DMS114 treated with DMSO at 0.1 percent for 48 hours (cell line): ENCODE measurements around the gene ALCAM.

Experiments
- DNase-seq: peaks from one replicate; lab custom pipeline; 2025; ENCODE audit not compliant: unreplicated experiment; lab: John Stamatoyannopoulos, UW

Gene ALCAM

DNA sequence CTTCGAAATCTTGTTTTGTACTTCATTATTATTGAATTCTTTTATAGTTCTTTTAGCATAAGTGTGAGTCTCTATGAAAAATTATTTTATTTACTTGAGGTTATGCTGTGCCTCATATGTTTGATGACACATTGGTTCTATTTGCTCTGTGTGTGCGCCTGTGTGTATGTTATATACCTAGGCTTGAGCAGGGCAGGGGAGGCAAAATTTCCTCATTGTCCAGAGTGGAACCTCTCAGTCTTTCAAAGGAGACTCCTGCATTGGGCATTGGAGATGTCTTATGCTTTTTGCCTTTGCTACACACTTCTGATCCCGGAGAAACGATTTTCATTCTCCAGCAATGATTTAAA lies 58.4 kb downstream of the ALCAM start:
- DNase-seq: no peak

DNA sequence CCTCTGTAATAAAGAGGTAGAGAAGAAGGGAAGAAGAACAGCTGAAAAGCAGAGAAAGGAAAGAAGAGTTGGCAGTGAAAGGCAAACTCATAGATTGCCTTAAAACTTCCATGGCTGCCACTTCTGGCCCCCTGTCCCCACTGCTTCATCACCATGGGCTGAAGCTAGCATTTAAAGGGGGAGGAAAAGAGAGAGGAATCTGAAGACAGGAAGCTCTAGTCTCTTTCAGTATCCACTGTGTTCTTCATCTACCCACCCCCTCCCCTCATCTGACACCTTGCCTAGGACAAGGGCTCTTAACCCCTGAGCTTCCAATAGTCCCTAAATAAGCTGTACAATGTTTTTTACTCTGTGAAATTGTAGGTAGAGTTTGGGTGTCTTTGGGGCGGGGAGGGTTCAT lies 60.6 kb downstream of the ALCAM start:
- no peak for DNase-seq

DNA sequence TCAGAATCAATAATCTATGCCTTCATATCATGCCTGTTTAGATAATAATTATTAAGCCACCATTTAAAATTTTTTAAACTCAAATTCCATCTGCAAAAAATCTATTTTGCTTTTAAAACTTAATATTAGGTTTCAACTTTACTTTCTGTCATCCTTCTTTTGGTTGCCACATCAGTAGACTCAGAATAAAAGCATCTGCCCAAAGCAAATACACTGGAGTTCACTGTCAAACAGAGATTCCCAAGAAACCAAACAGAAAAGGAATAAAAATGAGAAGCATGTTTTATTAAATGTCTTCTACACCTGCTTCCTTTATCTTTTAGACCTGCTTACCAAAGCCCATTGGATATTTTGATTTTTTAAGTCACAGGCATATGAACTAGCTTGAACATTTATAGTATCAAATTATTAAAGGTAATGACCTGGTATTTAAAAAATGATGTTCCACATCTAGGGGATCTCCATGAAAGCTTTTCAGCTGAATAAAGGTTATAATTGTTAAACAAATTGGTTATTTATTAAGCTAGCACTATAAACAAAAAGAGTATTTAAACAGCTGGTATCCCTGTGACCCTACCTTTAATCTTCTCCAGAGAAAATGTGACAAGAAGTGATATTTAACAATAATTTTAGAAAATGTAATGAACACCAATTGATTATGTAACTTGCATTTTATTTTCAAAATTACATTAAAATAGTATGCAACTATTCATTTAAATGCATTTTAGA lies 62.5 kb downstream of the ALCAM start:
- no peak for DNase-seq

DNA sequence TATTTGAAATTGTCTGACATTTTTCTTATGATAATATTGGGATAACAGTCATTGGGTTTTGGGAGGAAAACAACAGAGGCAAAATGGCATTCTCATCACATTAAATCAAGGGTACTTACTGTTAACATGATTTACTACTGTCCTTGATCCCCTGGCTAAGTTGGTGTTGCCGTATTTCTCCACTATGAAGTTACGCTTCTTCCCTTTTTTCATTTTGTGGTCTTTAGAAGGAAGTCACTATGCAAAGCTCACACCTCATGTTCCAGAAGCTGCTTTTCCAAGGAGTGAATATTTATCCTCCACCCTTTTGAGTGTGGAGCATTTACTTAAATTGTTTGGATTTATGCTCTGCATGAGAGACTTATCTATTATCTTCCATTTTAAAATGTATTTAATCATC lies 63.7 kb downstream of the ALCAM start:
- no peak for DNase-seq

DNA sequence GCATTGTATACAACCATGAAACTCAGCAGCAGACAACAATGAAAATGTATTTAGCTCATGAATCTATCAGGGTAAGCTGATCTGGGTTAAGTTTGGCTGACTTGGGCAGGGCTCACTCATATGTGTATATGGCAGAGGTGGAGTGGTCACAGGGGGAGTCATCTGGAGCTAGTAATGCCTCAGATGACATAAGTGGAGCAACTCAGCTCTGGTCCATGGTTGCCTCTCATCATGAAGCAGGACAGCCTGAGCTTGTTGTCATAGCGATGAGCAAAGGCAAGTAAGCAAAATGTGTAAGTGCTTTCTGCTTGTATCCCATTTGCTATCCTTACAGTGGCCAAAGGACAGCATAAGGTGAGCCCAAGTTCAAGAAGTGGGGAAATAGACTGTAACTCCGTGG lies 64.5 kb downstream of the ALCAM start:
- no peak for DNase-seq

DNA sequence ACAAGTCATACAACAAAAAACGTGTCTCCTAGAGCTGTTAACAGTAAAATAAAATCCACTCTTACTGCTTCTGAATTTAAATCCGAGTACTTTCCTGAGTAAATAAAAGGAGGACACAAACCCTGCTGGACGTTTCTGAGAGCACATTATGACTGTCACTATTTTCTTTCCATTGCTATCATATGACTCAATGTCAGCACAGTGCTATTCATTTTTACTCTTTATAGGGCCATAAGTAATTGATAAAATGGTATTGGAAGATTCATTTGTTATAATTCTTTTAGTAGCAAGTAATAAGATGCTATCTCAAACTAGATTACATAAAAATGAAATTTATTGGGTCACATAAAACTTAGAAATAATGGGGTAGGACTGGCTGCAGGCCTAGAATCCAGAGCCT lies 68.6 kb downstream of the ALCAM start:
- DNase-seq: no peak

DNA sequence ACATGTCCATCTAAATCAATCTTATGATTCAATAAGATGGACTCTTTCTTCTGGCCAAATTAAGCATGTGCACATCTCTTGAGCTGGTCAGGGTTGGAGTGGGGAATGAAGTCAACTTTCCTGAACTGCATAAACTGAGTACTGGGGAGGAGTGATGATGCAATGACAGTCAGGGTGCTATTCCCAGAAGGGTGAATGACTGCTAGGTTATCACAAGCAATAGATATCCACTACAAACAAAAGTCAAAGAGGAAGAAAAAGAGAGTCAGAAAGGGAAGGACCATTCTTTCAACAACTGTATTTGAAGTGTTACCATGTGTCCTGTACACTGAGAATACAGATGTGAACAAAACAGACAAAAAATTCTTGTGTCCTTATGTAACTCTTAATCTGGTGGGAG lies 70.0 kb downstream of the ALCAM start:
- no peak for DNase-seq

DNA sequence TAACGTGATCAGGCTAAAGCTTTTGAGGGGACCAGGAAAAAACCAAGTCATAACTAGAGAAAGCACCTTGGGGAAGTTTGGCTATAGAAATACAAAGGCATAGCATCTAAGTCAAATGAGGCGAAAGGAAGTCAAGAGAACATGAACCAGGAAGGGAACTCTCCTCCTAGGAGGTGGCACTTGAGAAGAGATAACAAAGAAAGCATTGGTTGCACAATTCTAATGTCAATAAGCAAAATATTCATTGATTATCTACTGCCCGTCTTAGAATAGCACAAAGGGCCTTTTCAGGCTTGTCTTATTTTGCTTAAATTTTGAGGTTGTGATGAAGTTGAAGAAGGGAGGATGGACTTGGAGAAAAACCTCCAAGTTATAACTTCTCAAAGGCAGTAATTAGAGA lies 73.4 kb downstream of the ALCAM start:
- no peak for DNase-seq

DNA sequence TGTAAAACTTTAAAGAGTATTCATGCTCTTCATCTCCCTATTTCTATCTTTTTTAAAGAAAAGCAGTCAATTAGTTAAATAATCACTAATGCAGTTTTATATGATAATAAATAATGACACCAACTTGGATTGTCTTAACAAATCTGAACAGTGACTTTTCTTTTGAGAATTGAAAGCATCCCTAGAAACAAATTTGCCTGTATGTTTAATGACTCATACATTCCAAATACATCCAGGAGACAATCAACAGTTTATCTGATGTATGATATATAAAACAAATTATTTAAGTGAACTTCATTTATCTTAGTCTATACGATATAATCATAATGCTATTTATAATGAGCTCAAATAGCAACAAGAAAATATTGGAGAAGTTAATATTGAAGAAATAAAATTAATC lies 78.0 kb downstream of the ALCAM start:
- no peak for DNase-seq

DNA sequence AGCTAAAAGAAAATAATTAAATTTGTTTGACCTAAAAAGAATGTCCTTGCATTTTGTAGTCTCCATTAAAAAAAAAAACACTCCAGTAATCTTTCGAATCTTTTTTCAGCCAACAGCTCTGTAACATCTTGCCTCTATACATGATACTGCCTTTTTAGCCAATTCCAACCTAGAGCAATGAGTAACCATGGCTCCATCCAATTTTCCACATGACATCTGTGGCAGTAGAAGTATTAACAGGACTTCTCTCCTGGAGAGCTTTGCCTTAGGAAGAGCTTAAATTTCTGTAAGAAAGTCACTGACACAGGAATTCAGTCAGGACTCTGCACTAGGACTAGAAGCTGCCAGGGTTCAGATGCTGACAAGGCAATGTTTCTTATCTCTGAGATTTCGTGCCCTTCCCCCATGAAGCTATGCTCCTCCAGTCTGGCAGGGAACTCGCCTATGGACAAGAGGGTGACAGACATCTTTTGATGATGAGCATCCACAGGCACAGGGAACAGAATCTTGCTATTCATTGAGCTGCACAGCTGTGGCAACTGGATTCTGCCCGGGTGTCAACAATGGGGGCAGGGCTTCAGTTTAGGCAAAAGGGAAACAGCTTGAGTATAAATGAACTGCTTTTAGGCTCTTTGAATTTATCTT lies 81.8 kb downstream of the ALCAM start:
- DNase-seq: no peak

DNA sequence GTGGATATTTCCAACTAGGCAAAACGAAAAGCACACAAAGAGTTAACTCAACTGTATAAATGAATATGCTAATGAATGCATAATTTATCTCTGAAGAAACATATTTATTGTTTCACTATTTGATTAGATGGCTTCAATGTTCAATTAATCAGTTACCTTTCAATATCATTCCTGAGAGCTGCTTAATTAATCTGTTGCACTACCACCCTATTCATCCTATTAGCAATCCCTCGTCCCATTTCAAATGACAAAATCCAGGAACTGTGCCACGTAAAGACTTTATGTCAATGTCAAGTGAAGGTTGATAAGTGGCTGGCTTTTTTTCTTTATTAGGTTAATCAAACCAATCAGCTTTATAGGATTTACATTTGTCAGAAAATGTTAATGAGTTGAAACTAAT lies 82.7 kb downstream of the ALCAM start:
- no peak for DNase-seq

DNA sequence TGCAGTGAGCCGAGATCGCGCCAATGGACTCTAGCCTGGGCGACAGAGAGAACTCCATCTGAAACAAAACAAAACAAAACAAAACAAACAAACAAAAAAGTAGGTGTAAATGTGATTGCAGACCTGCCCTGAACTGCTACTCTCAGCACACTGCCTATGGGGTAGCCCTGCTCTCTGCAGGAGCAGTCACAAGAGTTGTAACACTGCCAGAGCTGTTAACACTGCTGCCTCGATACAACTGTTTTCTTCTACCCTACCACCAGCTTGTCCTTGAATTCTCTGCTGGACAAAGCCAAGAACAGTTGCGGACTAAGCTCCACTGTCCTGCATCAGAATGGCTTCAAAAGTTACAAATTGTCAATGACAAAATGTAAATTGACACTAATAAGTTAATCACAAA lies 89.3 kb downstream of the ALCAM start:
- DNase-seq: no peak

DNA sequence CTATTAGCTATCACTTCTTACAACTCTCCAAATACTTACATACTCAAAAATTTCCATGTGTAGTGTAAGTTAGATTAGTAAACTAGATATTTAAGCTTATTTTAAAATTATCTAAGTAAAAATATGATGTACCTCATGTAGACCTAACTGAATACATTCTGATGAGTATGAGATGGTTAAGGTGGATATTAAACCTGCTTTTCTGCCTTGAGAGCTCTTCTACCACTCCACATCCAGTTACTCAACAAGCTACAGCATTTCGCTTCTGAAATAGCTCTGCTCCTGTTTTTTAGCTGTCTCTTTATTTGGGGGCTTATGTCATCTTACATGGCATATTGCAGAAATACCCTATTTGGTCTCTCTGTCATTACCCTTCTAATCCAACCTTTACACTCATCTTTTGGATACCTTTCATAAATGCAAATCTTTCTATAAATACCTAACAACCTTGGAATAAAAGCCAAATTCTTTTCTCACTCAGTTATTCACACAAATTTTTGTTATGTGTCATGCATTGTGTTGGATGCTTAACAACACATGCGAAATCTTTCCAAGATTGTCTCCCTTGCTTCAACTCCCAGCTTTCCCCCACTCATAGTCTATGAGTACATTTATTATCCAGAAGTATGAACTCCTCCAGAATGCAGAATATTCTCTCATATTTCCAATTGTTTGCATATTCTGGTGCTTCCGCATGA lies 92.0 kb downstream of the ALCAM start:
- no peak for DNase-seq

DNA sequence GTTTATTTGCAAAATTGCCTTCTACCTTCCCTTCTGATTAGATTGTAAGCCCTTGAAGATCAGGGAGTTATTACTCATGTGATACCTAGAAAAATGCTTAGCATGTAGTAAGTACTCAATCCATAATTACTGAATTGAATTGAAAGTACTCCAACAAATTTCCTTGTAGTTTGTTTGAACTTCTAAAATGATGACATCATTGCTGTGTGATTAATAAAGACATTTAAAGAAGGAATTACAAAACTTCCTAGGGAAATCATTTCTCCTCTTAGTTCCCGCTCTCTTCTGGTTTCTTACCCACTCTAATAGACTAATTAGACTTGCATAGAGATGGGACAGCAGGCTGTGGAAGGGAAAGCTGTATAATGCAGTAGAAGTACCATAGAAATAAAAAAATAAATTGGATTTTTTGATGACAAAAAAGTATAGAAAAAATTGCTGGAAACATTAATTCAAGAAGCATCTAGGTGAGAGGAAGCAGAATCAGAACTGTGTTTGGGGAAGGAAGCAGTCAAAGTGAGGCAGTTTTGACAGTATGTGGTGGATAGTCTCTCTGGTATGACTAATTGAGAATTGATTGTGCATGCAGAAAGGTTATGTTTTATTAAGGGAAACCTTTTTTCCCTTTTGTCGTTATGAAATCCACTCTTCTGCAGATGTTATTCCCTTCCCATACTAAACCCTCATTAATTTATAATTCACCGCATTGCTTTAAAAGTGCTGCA lies 93.0 kb downstream of the ALCAM start:
- DNase-seq: no peak

DNA sequence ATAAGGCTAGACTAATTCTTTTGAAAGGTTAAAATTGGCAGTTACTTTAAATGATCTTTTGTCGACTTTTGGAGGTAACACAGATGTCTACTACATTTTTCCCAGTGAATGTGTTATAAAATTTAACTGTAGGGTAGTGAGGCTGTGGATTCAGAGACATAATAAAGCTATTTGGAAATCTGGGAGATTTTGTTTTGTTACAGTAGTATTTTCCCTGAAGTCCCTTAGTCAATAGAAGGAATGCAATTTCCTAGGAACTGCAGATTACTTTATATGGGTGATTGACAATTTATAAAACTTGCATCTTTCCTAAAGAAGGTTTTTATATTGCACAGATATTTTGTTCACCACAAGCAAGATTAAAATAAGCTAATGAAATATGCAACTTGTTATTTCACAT lies 96.9 kb downstream of the ALCAM start:
- no peak for DNase-seq

DNA sequence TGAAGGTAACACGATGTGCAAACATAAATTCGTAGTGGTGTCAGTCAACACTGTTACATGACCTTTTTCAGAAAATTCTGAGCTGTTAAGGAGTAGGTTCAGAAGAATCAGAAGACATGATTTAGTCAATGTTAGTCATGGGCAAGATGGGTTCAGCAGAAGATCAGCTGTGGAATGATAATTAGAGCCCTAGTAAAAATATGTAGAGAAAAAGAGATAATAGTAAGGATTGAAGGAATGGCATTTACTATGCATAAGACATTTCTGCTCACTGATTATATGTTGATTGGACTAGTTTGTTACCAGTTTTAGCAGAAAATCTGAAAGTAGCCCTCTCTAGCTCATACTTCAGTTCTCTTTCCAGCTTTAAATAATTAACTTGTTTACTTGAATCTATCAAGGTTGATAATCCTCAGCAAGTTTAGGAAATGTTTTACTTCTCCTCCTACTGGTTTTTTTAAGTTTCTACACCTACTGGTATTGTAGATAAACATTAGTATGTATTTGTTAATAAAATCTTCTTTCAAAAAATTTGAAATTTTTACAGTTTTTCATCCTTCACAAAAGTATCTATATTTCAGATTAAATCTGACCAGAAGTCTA lies 98.6 kb downstream of the ALCAM start:
- no peak for DNase-seq

DNA sequence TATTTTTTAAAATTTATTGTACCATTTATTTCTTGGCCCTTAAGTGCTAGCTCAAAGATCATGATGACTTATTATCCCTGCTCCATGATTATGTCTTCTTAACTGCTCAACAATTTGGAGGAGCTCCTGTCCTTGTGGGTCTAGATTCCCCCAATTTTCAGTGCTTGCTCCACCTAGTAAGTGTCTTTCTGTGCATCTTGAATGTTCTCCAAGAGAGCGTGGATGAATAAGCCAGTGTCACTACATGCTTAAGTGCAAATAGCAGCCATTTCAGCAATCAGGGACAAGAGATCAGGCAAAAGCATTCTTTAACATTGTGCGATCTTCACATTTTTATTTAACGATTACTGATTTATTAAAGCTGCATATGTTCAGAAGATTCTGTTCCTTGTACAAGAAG lies 99.4 kb downstream of the ALCAM start:
- DNase-seq: no peak

DNA sequence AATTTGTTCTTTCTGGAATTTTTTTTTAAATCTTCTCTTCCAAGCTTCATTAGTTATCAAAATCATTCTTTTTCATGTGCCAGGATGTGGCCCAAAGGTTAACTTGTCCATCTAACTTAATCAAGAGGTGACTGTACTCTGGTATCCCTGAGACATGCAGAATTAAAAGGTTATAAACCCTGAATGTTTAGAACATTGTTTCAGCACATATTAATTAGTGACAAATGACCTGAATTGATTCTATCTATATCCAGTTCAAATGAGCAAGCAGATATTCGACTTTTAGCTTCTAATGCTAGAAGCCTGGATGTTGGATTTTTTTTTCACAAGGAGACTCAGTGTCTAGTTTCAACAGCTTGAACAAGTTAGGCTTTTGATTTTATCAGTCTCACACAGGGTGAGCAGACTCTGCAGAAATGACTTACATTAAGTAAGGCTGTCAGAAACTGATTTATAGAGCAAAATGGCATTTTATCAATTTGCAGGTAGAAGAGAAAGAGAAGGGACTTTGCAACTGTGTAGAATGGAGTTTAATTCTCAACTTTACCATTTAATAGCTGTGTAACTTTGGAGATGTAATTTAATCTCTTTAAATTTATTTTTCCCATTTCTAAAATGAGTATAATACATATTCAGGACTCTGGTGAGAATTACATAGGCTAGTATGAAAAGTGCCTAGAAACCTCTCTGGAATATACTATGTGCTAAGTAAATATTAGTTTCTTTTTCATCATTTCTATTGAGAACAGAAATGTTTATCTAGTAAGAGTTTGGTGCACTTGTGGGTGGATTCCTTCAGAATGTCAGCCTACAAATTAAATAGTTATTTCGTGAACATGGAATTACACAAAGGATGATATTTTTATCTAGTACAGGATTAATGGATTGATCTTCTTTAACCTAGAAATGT lies 100.0 kb downstream of the ALCAM start:
- no peak for DNase-seq

DNA sequence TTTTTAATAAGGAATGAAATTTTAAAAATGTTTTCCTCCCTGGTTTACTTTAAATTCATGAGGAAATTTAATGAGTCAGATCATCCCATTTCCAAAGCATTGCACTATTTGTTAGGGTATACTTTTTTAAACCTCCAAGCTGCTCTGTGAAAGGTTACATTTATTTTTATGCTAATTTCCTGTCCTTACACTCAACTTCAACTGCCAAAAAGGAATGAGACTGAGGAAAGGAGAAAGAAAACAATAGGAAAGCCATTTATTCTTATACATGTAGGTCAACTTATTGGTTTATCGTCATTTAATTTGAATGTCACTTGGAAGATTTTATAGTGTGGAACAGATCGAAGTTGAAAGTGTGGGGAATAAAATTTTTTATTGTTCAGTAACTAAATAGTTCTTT lies 104.1 kb downstream of the ALCAM start:
- DNase-seq: no peak

DNA sequence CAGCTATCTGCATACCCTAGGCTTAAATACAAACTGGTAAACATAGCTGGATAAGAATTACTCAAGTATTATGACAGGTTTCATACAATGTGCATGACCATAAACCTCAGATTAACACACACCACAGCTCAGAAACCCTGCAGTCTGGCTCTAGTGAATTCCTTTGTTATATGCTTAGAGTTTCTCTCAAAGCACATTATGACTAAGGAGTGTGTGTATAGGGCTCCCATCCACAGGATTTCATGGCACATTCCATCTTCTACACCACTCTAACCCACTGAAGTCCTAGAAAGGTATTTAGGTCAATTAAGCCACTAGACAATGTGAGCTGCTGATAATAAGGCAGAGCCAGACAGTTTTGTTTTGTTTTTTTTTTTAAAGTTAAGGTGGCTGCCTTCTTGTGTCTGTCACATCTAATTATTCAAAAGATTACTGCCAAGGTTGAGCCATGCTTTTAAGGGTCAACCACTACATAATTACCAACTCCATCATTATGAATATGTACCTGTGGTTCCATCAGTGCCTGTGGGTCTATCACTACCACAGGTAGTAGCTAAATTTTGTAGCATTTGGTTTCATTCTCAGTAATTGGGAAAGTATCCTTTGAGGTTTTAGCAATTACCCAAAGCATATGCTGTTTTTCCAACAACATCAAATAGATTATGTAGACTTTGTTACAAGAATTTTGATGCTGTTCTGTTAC lies 107.0 kb downstream of the ALCAM start:
- DNase-seq: no peak
